Activated CD4-positive, alpha-beta T cell treated with anti-CD3 and anti-CD28 coated beads, Interleukin-2, amount 50 U/mL, for 24 hours (primary cell): ENCODE results near the gene MRC2.
"Not testable (repeated sequence)": the region's sequence is repeated elsewhere in the genome, so short reads cannot be mapped to it uniquely, and the experiment has no call there.

Source experiments
- DNase-seq, 2 donors: peaks; one replicate each; pipeline ENCODE4 v3.0.0-alpha.2; 2020; ENCODE audit warnings: low read depth in 1 of 2, low spot score in 1 of 2

Gene MRC2, protein sequence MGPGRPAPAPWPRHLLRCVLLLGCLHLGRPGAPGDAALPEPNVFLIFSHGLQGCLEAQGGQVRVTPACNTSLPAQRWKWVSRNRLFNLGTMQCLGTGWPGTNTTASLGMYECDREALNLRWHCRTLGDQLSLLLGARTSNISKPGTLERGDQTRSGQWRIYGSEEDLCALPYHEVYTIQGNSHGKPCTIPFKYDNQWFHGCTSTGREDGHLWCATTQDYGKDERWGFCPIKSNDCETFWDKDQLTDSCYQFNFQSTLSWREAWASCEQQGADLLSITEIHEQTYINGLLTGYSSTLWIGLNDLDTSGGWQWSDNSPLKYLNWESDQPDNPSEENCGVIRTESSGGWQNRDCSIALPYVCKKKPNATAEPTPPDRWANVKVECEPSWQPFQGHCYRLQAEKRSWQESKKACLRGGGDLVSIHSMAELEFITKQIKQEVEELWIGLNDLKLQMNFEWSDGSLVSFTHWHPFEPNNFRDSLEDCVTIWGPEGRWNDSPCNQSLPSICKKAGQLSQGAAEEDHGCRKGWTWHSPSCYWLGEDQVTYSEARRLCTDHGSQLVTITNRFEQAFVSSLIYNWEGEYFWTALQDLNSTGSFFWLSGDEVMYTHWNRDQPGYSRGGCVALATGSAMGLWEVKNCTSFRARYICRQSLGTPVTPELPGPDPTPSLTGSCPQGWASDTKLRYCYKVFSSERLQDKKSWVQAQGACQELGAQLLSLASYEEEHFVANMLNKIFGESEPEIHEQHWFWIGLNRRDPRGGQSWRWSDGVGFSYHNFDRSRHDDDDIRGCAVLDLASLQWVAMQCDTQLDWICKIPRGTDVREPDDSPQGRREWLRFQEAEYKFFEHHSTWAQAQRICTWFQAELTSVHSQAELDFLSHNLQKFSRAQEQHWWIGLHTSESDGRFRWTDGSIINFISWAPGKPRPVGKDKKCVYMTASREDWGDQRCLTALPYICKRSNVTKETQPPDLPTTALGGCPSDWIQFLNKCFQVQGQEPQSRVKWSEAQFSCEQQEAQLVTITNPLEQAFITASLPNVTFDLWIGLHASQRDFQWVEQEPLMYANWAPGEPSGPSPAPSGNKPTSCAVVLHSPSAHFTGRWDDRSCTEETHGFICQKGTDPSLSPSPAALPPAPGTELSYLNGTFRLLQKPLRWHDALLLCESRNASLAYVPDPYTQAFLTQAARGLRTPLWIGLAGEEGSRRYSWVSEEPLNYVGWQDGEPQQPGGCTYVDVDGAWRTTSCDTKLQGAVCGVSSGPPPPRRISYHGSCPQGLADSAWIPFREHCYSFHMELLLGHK (N-terminal part only)

DNA sequence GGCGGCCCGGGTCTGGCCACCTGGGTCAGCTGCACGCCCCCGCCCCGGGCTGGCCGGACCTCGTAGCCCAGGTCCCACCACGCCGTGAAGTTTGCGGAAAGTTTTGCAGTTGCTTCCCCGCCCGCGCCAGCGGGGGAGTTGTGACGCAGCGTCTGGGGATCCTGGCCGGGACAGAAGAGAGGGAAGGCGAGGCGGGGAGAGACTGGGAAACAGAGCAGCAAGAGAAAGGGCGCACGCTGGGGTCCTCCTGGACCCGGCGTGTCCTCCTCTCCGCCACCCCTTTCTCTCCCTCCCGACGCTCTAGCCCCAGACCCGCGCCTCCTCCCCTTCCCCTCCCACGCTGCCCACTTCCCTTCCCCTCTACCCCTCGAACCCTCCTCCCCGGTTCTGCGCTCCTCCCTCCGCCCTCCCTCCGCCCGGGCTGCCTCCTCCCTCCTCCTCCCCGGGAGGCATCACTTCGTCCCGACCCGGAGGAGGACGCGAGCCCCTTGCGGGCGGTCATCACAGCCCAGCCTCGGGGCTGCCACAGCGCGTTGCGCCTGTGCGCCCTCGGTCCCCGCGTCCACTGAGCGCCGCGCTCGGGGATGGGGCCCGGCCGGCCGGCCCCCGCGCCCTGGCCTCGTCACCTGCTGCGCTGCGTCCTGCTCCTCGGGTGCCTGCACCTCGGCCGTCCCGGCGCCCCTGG is at the start of gene MRC2:
Gene MRC2, plus strand, starts transcription at position 452 of the 685 bp plus-strand sequence. Its CDS starts 133 bp downstream, at position 585.
- DNase-seq, result no peak

GRCh38 chr17:62578757-62579487 is 48.5 kb upstream of the MRC2 start:
- no peak for DNase-seq

GRCh38 chr17:62580947-62581346 is 46.5 kb upstream of the MRC2 start:
- DNase-seq, result no peak

- DNase-seq, result no peak
Measured at GRCh38 chr17:62581764-62582163, 45.7 kb upstream of the MRC2 start.

DNA sequence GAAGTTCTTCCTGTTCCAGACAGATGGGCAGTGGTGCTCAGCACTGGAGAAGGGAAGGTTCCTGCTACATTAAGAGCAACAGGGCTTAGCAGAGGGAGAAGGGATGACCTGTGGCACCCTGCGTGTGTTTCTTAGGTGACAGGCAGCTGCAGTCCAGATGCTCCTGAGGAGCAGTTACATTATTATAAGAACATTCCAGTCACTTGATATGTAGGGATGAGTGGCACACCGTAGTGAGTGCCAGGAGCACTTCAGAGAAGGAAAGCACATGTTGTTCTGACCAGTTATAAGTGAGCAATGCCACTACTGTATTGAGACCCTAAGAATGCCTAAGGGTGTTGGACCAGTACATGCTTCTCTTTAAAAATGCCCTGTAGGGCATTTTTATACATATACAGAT is 39.9 kb upstream of the MRC2 start:
- DNase-seq, result no peak

DNA sequence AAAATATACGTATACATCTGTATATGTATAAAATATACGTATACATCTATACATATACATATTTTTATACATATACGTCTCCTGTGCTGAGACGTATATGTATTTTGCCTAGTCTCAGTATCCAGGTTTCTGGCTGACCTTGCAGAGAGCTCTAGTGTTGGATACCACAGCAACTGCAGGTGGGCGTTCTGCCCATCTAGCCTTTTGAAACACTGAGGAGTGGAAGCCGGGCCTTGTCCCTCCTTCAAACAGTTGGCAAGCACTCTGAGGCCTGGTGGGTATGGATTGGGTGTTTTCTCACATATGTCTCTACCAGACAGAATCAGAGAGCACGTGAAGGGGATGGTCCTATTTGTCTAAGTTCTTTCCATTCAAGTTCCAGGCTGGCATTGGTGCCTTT is 39.4 kb upstream of the MRC2 start:
- DNase-seq, result no peak

- no peak for DNase-seq
Measured at GRCh38 chr17:62591333-62591732, 36.1 kb upstream of the MRC2 start.

- not testable (repeated sequence) for DNase-seq
Measured at GRCh38 chr17:62591822-62592221, 35.6 kb upstream of the MRC2 start.

GRCh38 chr17:62592341-62593099 is 35.0 kb upstream of the MRC2 start:
- DNase-seq, result no peak

DNA sequence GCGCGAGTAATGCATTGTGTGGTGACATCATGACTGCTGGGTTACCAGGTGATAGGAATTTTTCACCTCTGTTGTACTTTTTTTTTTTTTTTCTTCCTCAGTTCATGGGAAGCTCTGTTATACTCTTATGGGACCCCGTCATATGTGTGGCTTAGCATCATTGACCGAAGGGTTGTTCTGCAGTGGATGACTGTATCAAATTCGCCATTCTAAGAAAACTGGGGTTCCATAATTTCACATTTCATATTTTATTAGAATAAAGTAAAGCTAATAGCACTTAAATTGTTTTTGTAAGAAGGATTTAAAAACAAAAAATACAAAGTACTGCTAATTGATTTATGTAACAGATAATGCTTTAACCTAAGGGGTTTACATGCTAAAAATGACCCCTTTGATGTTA is 32.0 kb upstream of the MRC2 start:
- DNase-seq, result no peak

DNA sequence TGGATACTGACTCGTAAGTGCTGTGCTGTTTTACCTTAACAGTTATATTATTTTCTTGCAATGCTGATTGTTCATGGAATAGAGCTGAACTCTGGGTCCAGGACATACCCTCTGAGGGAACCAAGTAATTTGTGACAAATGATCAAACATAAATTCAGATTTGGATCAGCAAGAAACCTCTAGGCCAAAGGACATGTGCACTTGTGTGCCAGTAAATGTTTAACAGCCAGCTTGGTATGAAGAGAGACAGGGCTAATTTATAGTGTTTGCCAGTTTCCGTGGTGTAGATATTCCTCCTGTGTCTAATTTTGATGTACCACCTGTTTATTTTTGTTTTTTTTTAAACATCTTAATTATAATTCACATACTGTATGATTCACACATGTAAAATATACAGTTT is 30.8 kb upstream of the MRC2 start:
- DNase-seq, result no peak

DNA sequence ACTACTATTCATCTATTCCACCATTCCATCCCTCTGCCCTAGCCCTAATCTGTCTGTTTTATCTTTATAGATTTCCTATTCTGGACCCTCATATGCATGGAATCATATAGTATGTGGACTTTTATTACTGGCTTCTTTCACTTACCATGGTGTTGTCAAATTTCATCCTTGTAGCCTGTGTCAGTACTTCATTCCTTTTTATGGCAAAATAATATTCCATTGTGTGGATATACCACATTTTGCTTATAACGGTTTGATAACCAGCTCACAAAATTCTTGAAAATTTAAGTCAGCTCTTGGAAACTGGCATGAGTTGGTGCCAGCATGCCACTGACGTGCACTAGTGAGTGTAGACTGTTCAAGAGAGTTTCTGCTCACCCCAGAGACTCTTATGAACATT is 30.3 kb upstream of the MRC2 start:
- DNase-seq, result no peak

DNA sequence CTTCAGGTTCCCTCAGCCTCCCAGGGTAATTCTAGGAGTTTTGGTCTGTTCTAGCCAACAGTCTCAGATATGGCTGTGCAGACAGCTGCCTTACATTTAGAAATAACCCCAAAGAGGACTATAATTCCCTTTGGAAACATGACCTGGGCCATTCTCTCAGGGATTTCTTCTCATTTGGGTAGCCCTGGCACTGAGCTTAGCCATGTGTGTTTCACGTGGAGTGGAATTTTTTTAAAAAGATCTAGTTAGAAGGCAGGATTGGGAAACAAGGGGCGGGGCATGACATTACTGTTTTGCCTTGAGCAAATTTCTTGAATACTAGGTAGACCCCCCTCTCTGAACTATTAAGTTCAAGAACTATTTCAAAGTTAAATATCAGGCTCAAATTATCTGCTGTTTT is 29.6 kb upstream of the MRC2 start:
- DNase-seq, result no peak

DNA sequence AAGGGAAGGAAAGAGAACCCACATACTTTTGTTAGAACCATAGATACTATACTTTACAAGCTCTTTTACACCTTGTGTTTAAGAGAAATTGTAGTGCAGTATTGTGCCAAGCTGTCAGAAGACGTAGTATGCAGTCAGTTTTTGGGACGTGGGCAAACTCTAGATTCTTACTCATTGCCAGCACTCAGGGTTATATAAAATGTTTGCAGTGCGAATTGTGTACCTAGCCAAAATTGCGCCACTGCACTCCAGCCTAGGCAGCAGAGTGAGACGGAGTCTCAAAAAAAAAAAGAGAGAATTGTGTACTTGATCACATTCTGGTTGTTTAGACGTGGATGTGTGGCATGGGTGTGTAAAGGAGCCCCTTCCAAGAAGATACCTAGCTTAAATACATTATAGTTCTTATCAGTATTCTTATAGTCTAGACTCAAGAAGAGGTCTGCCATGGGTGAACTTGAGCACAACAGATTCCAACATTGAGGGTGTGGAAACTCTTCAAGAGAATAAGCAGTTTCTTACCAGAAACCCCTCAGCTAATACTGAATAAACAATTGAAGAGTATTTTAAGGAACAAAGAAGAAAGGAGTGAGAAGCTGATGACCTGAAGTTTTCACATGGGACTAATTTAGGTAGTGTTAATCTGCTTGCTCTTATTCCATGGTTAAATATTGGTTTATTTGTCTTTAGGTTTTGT is 27.4 kb upstream of the MRC2 start:
- no peak for DNase-seq

- DNase-seq, result no peak
Measured at GRCh38 chr17:62600805-62601204, 26.7 kb upstream of the MRC2 start.

DNA sequence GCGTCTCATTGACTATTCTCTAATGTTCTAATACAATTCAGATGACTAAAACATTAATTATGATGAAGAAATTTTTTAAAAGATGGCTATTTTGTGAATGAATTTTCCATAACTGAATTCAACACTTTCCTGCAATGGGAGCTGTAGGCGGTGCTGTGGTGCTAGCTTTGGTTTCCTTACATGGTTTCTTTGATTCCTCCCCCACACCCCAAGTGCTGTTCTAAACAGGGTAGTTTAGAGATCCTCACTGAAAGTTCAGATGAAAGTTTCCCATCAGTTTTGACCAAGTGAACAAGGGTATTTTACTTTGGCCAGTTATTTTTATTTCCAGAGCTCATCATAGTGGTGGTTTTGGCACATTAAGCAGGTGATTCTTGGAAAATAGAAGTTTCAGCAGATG is 26.0 kb upstream of the MRC2 start:
- DNase-seq, result no peak

- not testable (repeated sequence) for DNase-seq
Measured at GRCh38 chr17:62603783-62604182, 23.7 kb upstream of the MRC2 start.

GRCh38 chr17:62605588-62605987 is 21.9 kb upstream of the MRC2 start:
- no peak for DNase-seq

DNA sequence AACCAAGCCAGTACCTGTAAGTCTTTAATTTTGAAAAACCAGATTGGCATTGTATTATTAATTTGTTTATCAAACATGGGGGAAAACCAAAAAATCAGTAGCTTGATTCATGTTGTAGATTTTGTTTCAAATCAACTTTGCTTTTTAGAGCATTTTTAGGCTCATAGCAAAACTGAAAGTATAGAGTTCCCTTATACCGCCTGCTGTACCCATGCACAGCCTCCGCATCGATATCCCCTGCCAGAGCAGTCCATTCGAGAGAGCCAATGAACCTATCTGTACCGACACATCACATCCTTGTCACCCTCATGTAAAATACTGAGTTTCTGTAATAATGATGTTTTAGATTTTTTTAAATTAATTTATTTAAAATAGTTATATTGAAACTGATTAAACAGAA is 16.2 kb upstream of the MRC2 start:
- no peak for DNase-seq
